Measurements from ENCODE around the gene FBXO9.
A peak's percentile ranks its signal among the peaks of the same experiment; 100 is the strongest.

The FBXO9 gene

DNA sequence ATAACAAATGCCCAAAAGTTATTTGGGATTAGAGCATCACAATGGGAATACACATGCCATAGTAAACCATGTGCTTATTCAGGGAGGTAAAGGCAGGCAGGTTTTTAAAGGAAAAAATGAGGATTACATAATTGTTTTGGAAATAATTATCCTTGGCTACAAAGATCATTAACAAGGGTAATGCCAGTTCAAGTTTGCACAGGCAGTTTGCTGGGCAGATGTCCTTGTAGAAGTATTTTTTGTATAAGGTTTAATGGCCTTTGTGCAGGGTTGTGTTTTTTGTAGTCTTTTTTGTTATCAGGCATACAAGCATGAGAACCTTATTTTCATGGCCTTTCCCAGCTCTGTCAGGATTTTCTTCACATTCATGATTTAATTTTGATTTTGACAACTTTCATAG lies 24.7 kb downstream of the FBXO9 start:
- TF ChIP-seq, protein P1, sequence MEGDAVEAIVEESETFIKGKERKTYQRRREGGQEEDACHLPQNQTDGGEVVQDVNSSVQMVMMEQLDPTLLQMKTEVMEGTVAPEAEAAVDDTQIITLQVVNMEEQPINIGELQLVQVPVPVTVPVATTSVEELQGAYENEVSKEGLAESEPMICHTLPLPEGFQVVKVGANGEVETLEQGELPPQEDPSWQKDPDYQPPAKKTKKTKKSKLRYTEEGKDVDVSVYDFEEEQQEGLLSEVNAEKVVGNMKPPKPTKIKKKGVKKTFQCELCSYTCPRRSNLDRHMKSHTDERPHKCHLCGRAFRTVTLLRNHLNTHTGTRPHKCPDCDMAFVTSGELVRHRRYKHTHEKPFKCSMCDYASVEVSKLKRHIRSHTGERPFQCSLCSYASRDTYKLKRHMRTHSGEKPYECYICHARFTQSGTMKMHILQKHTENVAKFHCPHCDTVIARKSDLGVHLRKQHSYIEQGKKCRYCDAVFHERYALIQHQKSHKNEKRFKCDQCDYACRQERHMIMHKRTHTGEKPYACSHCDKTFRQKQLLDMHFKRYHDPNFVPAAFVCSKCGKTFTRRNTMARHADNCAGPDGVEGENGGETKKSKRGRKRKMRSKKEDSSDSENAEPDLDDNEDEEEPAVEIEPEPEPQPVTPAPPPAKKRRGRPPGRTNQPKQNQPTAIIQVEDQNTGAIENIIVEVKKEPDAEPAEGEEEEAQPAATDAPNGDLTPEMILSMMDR (IDR thresholded peaks at IDR 0.05), result no peak
- no peak for TF ChIP-seq ZFX (IDR thresholded peaks at IDR 0.05; ENCODE audit: borderline replicate concordance)
- no peak overlapping the region for H3K27ac ChIP-seq

DNA sequence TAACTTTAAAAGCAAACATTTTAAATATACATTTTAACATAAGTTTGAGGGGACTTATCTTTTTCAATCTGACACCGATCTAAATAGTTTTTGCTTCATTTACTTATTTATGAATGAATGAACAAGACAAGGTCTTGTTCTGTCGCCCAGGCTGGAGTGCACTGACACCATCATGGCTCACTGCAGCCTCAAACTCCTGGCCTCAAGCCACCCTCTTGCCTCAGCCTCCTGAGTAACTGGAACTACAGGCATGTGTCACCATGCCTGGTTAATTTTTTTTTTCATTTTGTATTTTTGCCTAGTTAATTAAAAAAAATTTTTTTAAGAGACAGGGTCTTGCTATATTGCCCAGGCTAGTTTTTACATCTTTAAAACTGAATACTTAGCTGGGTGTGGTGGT lies 25.4 kb downstream of the FBXO9 start:
- no peak overlapping the region for H3K27ac ChIP-seq
- TF ChIP-seq, protein P1 (IDR thresholded peaks at IDR 0.05), result no peak
- no peak for TF ChIP-seq ZFX (IDR thresholded peaks at IDR 0.05; ENCODE audit: borderline replicate concordance)

DNA sequence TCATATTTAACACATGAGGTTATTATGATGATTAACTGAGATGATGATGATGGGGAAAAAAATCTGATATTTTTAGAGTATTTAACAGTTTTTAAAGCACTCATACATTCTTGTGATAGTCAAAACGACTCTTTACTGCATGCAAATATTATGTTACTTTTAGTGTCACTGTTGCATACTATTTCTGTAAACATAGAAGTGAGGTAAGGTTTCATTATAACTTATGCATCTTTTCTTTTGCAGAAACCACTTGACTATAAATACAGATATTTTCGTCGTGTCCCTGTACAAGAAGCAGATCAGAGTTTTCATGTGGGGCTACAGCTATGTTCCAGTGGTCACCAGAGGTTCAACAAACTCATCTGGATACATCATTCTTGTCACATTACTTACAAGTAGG lies 30.1 kb downstream of the FBXO9 start:
- TF ChIP-seq, protein P1 (IDR thresholded peaks at IDR 0.05), result no peak
- no peak for TF ChIP-seq ZFX (IDR thresholded peaks at IDR 0.05; ENCODE audit: borderline replicate concordance)
- no peak overlapping the region for H3K27ac ChIP-seq

DNA sequence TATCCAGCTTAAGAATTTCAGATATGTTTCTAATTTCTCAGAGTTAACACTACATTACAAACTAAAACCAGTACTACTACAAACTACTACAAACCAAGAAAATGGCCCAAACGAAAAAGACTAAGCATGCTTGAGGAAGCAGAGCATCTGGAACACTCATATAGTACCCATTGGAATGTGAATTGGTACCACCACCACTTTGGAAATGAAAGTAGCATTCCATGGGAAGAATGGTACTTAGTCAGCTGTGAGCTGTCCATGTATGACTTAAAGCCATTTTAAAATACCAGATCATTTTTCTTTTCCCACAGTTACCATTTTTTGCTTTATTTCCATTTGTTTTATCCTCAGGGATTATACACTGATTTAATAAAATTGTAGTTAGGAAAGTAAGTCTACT lies 30.5 kb downstream of the FBXO9 start:
- H3K27ac ChIP-seq, result no peak overlapping the region
- TF ChIP-seq, protein P1 (IDR thresholded peaks at IDR 0.05), result no peak

DNA sequence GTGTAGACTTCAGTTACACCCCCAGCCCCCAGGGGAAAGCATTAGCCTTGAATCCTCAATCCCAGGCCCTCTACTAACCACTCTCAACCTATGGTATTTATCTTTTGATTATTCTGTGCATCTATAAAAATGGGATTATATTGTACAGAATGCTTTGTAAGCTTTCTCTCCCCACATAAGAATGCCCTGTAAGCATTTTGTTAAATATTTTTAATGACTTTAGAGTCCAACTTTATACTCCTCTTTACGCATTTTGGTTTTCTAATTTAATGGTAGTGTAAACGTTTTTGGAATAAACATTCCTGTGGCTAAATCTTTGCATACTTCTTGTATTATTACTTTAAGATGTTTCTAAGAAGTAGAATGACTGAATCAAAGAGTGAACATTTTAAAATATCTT lies 35.4 kb downstream of the FBXO9 start:
- TF ChIP-seq, protein P1 (IDR thresholded peaks at IDR 0.05), result no peak
- TF ChIP-seq ZFX (IDR thresholded peaks at IDR 0.05; ENCODE audit: borderline replicate concordance), result no peak
- H3K27ac ChIP-seq, result no peak overlapping the region

DNA sequence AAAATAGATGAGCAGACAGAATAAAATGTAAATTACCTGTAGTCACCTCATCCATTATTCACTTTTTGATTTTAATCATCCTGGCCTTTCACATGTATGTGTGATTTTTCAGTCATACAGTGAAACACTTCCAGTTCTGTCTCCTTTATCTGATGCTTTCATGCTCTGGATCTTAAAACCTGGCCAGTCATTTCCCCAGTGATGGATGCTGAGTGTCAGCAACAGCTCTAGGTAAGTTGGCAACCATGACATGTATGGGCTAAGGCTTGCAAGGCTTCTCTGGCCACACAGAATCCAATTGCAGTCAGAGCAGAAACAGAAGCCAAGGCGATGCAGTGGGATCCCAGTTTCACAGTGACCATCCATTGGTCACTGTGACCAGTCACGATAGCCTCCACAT lies 35.8 kb downstream of the FBXO9 start:
- TF ChIP-seq, protein P1 (IDR thresholded peaks at IDR 0.05), result no peak
- no peak for TF ChIP-seq ZFX (IDR thresholded peaks at IDR 0.05; ENCODE audit: borderline replicate concordance)
- H3K27ac ChIP-seq, result no peak overlapping the region

DNA sequence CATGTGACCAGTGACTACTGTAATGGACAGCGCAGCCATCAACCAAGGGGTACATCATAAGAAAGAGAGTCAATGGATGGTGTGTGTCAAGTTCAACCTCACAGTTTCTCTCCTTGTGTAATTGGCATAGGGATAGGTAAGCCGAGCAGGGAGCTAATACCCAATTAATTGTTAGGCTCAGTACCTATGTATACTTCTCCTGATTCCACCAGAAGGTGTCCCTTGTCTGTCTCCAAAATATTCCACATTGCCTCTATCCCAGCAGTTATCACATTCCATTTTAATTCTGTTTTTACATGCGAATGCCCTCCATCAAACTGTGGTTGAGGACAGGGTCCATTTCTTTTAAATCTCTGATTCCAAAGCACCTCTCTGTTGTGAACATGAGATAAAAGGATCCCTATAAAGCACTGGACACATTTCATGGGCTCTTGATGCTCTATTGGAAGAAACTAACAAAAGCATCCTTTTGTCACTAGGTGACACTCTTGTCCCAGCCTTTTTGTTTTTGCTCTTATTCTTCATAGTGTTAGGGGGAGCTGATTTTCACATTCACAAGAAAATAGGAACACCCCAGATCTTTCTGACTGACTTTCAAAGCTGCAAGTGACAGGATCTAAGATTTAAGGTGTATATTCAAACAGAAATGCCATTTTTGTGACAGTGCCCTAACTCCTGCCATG lies 38.9 kb downstream of the FBXO9 start:
- H3K27ac ChIP-seq, result no peak overlapping the region
- TF ChIP-seq ZFX (IDR thresholded peaks at IDR 0.05; ENCODE audit: borderline replicate concordance), result no peak
- TF ChIP-seq, protein P1 (IDR thresholded peaks at IDR 0.05), result peak; percentile 46

All from 22Rv1 (cell line).